Osteocyte (in vitro differentiated cells): ENCODE results near the gene MDM2. TPM values are rescaled to one million over a fixed set of nuclear protein-coding genes. Genes with fewer than 3 reads are reported as not detected.

ENCODE experiments used
- DNase-seq: peaks from one replicate; pipeline ENCODE4 v3.0.0; 2021; ENCODE audit warnings: mixed read lengths; ENCODE audit not compliant: unreplicated experiment; ENCODE audit errors: extremely low spot score
- H3K27ac Mint-ChIP-seq: one replicate; pipeline ENCODE4 v1.8.0; 2021; ENCODE audit warnings: mild to moderate bottlenecking, mixed read lengths; ENCODE audit not compliant: unreplicated experiment
- H3K27me3 Mint-ChIP-seq: one replicate; pipeline ENCODE4 v1.8.0; 2021; ENCODE audit warnings: mixed read lengths; ENCODE audit not compliant: unreplicated experiment
- H3K36me3 Mint-ChIP-seq: one replicate; pipeline ENCODE4 v1.8.0; 2021; ENCODE audit warnings: mixed read lengths; ENCODE audit not compliant: unreplicated experiment
- H3K4me1 Mint-ChIP-seq: one replicate; pipeline ENCODE4 v1.8.0; 2021; ENCODE audit warnings: mixed read lengths; ENCODE audit not compliant: unreplicated experiment
- H3K4me3 Mint-ChIP-seq: one replicate; pipeline ENCODE4 v1.8.0; 2021; ENCODE audit warnings: mild to moderate bottlenecking, moderate library complexity, mixed read lengths; ENCODE audit not compliant: unreplicated experiment
- H3K9me3 Mint-ChIP-seq: one replicate; pipeline ENCODE4 v1.8.0; 2021; ENCODE audit warnings: mixed read lengths; ENCODE audit not compliant: unreplicated experiment
- CTCF ChIP-seq: fragments of 200-600 bp; sonication (generic); IDR thresholded peaks from 2 replicates; pipeline ENCODE4 v1.5.0; 2021; ENCODE audit warnings: antibody characterized with exemption, mild to moderate bottlenecking, moderate library complexity
- total RNA-seq: library from RNA; stranded (reverse); gene quantifications from 2 replicates; pipeline ENCODE4 v1.2.1, GENCODE V29; 2021

The MDM2 gene
- total RNA-seq, 1 donor from 2014 or later, result 131 TPM

GRCh38 chr12:68775121-68775630 is 32.8 kb upstream of the MDM2 start:
- no peaks in the 10 kb centered on the region for H3K9me3 Mint-ChIP-seq
- no peak overlapping the region for H3K4me3 Mint-ChIP-seq
- TF ChIP-seq CTCF, result no peak
- H3K27me3 Mint-ChIP-seq, result no peaks in the 10 kb centered on the region
- H3K4me1 Mint-ChIP-seq, result no peaks in the 10 kb centered on the region
- DNase-seq, result no peak
- H3K36me3 Mint-ChIP-seq, result peaks cover 2% of the 10 kb centered on the region
- H3K27ac Mint-ChIP-seq, result no peak overlapping the region

- no peak overlapping the region for H3K4me3 Mint-ChIP-seq
- no peaks in the 10 kb centered on the region for H3K9me3 Mint-ChIP-seq
- no peaks in the 10 kb centered on the region for H3K4me1 Mint-ChIP-seq
- TF ChIP-seq CTCF, result no peak
- no peaks in the 10 kb centered on the region for H3K27me3 Mint-ChIP-seq
- no peak overlapping the region for H3K27ac Mint-ChIP-seq
- peaks cover 2% of the 10 kb centered on the region for H3K36me3 Mint-ChIP-seq
- no peak for DNase-seq
Measured at GRCh38 chr12:68776976-68777610, 30.9 kb upstream of the MDM2 start.

- no peak for DNase-seq
- no peak overlapping the region for H3K4me3 Mint-ChIP-seq
- no peaks in the 10 kb centered on the region for H3K36me3 Mint-ChIP-seq
- no peaks in the 10 kb centered on the region for H3K4me1 Mint-ChIP-seq
- TF ChIP-seq CTCF, result no peak
- no peaks in the 10 kb centered on the region for H3K27me3 Mint-ChIP-seq
- H3K9me3 Mint-ChIP-seq, result no peaks in the 10 kb centered on the region
- no peak overlapping the region for H3K27ac Mint-ChIP-seq
Measured at GRCh38 chr12:68779280-68779679, 28.7 kb upstream of the MDM2 start.

- Mint-ChIP-seq H3K4me1 (no peaks in the 10 kb centered on the region), H3K27ac (no peak overlapping the region), H3K9me3 (no peaks in the 10 kb centered on the region), H3K36me3 (no peaks in the 10 kb centered on the region), H3K27me3 (no peaks in the 10 kb centered on the region), H3K4me3 (no peak overlapping the region)
- DNase-seq, result no peak
- no peak for TF ChIP-seq CTCF
Measured at GRCh38 chr12:68780731-68781130, 27.2 kb upstream of the MDM2 start.

- H3K27me3 Mint-ChIP-seq, result no peaks in the 10 kb centered on the region
- H3K27ac Mint-ChIP-seq, result no peak overlapping the region
- TF ChIP-seq CTCF, result no peak
- no peaks in the 10 kb centered on the region for H3K4me1 Mint-ChIP-seq
- no peak for DNase-seq
- H3K4me3 Mint-ChIP-seq, result no peak overlapping the region
- no peaks in the 10 kb centered on the region for H3K9me3 Mint-ChIP-seq
- H3K36me3 Mint-ChIP-seq, result no peaks in the 10 kb centered on the region
Measured at GRCh38 chr12:68781728-68782127, 26.2 kb upstream of the MDM2 start.
